GM19351 (cell line): Measurements from ENCODE around the gene KCNJ14.
"Not testable (repeated sequence)": the region's sequence is repeated elsewhere in the genome, so short reads cannot be mapped to it uniquely, and the experiment has no call there.

Experiments
- ATAC-seq: cut with Tn5 transposase; IDR thresholded peaks from one replicate; pipeline ENCODE4 v1.9.1; 2021; ENCODE audit warnings: mild to moderate bottlenecking, moderate library complexity; ENCODE audit not compliant: unreplicated experiment

Gene KCNJ14

DNA sequence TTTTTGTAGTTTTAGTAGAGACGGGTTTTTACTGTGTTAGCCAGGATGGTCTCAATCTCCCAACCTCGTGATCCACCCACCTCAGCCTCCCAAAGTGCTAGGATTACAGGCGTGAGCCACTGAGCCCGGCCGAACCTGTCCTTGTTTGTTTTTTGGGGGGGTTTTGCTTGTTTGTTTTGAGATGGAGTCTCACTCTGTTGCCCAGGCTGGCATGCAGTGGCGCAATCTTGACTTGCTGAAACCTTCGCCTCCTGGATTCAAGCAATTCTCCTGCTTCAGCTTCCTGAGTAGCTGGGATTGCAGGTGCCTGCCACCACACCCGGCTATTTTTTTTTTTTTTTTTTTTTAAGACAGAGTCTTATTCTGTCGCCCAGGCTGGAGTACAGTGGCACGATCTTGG is 31.3 kb downstream of the KCNJ14 start:
- not testable (repeated sequence) for ATAC-seq

DNA sequence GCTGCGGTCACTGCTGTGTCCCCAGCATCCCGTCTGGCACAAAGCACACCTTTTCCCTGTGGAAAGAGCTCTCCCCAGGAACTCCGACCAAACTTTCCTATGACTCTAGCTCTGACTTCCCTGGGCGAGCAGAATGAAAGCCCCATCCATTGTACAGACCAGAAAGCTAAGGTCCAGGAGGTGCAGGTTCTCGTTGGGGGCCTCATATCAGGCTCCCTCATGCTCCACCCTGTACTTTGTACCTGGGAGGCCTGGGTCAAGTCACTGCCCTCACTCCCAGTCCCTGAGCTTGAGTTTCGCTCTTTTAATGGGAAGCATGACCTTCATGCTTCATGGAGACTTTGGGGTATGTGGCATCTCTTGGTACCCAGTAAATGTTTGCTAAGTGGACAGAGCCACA is 32.2 kb downstream of the KCNJ14 start:
- ATAC-seq: no peak

DNA sequence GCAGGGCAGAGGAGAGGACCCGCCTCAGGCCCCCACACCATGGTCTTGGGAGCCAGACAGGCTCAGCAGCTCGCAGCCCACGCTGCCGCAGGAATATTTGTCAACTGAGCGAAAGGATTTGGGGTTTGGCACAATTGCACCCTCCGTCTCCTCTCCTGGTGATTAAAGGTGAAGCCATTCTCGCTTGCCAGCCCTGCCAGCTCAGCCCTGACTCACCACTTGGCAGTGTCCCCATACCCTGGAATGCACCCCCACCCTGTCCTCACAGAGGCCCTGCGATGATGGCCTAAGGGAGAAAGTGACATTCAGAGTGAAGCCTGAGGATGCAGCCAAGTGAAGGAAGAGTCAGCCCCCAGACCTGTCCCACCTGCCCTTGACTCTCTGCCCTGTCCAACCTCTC is 32.6 kb downstream of the KCNJ14 start:
- ATAC-seq: no peak

DNA sequence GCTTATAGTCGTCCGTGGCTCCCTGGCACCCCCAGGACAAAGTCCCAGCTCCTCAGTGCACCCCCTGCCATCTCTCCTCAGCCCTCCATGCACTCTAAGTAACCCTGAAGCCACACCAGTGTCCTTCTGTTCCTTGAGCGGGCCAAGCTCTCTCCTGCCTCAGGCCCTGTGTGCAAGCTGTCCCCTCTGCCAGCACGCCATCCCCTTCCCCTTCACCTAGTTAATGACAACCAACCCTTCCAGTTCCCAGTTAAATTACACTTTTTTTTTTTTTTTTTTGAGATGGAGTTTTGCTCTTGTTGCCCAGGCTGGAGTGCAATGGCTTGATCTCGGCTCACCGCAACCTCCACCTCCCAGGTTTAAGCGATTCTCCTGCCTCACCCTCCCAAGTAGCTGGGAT is 33.1 kb downstream of the KCNJ14 start:
- ATAC-seq: not testable (repeated sequence)

DNA sequence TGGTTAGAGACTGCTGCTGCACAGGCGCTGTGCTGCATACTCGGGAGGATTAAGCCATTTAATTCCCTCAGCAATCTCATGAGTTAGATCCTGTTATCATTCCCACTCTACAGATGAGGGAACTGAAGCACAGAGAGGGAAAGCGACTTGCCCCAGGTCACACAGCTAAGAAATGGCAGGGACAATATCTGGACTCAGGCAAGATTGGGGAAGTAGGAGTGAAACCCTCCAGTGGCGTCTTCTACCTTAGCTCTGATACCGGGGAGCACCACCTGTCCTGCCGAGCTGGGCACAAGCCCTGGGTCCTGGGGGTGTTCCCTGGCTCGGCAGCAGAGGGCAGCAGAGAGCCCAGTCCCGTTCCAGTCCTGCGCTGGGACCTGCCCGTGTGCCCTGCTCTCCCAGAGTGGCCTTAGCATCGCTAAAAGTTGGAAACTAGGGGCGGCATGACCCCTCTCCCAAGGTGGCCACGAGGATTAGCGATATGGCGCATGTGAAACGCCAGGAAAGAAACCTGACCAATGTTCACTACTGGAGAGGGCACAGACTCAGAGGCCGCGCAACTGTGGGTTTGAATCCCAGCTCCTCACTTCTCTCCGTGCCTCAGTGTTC is 34.3 kb downstream of the KCNJ14 start:
- no peak for ATAC-seq

GRCh38 chr19:48490981-48491792 is 35.8 kb downstream of the KCNJ14 start:
- no peak for ATAC-seq

GRCh38 chr19:48491793-48492123 is 36.4 kb downstream of the KCNJ14 start:
- no peak for ATAC-seq

DNA sequence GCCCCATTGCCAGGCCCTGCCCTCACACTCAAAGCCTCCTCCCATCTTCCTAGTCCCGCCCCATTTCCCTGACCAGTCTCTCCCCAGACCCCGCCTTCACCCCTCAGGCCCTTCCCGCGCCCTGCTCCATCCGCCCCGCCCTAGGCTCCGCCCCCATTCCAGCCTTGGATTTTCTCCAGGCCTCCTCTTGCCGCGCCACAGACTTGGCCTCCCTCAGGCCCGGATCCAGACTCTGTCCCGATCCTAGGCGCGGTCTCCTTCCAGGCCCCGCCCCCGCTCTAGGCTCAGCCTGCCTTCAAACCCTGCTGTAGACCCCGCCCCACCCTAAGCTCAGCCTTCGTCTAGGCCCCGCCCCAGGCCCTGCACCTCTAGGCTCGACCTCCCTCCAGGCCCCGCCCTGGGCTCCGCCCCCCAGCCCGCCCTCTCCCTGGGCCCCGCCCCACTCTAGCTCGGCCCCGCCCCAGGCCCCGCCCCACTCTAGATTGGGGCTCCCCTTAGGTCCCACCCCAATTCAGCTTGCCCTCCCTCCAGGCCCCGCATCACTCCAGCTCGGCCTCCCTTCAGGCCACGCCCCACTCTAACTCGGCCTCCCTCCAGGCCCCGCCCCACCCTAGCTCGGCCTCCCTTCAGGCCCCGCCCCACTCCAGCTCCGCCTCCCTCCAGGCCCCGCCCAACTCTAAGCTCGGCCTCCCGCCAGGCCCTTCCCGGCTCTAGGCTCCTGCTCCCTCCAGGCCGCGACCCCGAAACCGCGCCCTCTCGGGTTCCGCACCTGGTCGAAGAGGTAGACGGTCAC is 37.7 kb downstream of the KCNJ14 start:
- ATAC-seq: peak; percentile 71

DNA sequence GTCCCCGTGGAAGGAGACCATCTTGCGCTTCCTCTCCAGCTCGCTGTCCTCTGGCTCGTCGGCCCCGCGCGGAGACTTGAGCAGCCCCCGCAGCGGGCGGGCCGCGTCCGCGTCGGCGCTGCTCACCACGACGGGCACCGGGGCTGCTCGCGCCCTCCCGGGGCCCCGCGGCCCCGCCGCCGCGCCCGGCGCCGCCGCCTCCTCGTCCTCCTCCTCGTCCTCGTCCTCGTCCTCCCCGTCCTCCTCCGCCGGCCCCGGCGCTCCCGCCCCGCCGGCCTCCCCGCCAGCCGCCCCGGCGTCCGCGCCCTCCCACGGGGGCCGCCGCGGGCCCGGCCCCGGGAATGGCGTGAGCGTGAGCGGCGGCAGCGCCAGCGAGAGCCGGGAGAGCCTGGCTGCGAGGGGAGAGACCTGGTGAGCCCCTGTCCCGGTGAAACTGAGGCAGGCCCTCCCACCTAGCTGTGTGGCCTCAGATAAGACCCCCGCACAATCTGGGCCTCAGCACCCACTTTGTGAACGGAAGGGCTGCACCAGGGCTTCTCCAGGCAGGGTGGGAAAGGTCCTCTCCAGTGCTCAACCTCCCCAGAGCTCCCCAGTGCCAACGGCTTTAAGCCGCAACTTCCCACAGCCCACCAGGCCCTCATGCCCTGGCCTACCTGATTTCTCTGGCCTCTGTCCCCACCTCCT is 38.5 kb downstream of the KCNJ14 start:
- ATAC-seq: no peak

GRCh38 chr19:48495396-48495795 is 40.0 kb downstream of the KCNJ14 start:
- ATAC-seq: no peak

DNA sequence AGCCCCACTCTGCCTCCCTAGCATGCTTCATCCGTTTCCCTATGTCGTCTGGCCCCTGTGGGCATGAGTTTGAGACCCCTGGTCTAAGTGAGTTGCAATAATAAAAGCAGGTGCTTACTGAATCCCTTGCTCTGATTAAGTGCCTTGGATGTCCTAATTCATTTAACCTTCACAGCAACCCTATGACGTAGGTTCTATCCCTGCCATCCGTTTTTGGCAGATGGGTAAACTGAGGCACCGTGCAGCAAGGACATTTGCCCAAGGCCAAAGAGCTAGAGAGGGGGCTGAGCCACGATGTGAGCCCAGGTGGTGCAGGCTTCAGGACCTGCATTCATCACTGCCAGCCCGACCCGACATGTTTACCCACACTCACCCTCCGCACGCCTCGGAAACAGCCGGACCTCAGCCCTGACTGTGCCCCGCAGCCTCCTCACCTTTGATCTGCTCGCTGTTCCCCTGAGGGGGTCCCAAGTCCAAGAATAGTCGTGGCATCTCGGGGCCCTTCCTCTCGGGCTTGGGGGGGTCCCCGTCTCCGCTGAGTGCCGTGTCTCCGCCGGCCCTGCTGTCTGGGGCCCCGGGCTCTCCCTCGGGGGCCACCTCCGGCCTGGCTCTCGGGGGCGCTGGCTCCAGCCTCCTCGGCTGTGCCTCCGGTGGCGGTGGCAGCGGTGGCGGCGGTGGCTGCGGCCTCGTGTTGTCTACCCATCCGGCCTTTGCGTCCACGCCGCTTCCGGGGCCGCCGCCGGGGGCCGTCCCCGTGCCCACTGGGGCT is 41.8 kb downstream of the KCNJ14 start:
- no peak for ATAC-seq

- ATAC-seq: no peak
Measured at GRCh38 chr19:48497728-48498594, 42.6 kb downstream of the KCNJ14 start.

GRCh38 chr19:48498595-48499311 is 43.4 kb downstream of the KCNJ14 start:
- ATAC-seq: no peak

GRCh38 chr19:48499316-48500090 is 44.1 kb downstream of the KCNJ14 start:
- no peak for ATAC-seq

DNA sequence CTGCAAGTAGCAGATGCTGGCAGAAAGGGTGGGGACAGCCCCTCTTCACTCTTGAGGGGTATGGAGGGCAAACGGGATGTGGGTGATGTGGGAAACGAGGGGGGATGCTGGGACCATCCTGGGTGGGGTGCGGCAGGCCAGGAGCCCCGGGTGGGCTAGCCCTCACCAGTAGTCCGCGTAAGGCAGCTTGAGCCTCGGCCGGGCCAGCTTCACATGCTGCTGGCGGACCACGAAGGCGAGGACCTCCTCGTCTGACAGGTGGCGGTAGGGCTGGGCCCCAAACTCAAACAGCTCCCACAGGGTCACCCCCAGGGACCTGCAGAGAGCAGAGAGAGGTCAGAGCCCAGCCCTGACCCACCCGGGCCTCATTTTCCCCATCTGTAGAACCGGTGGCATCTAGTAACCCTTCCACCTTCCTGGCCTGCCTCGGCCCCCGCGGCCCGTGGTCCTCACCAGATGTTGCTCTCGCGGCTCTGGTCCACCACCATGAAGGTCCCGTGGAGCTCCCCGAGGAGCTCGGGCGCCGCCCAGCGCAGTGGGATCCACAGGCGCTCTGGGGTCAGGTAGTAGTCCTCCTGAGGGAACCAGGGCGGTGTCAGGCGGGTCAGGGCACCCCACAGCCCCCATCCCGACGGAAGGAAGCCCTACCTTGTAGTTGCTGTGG is 45.6 kb downstream of the KCNJ14 start:
- ATAC-seq: no peak

GRCh38 chr19:48501494-48502349 is 46.3 kb downstream of the KCNJ14 start:
- ATAC-seq: no peak
